PFSK-1 (cell line): ENCODE results near the gene POU3F1.

Source experiments
- FOXP2 ChIP-seq: optimal IDR thresholded peaks from 2 replicates; pipeline ENCODE3; 2011; ENCODE audit warnings: borderline replicate concordance, control low read depth, inconsistent platforms; ENCODE audit not compliant: insufficient read depth; ENCODE audit errors: extremely low read length, extremely low read depth
- POLR2AphosphoS5 ChIP-seq: IDR thresholded peaks from 2 replicates; pipeline ENCODE4 v1.6.1; 2012; ENCODE audit warnings: low read depth, mild to moderate bottlenecking, control low read depth, low read length, moderate library complexity
- REST ChIP-seq, 2 experiments: IDR thresholded peaks; 2 replicates each; pipeline versions ENCODE4 v1.6.1 to v1.8.0; 2011 to 2012; ENCODE audit warnings: low read depth in 2 of 2, low read length in 2 of 2, control low read depth in 1 of 2, inconsistent platforms in 1 of 2, mild to moderate bottlenecking in 1 of 2, moderate library complexity in 1 of 2; ENCODE audit not compliant: insufficient read depth in 1 of 2
- SIN3A ChIP-seq: IDR thresholded peaks from 2 replicates; pipeline ENCODE4 v1.6.1; 2012; ENCODE audit warnings: mild to moderate bottlenecking, low read length, moderate library complexity, borderline replicate concordance; ENCODE audit not compliant: insufficient read depth
- TAF1 ChIP-seq: IDR thresholded peaks from 2 replicates; pipeline ENCODE4 v1.6.1; 2012; ENCODE audit warnings: low read length, control low read depth, borderline replicate concordance; ENCODE audit not compliant: insufficient read depth

POU3F1 gene

GRCh38 chr1:38005195-38006007, 41.2 kb downstream of the POU3F1 start, which contains the start of gene FHL3:
Gene FHL3 (minus strand): TSS chr1:38005514. CDS start chr1:37999412, 6,102 bp downstream.
- TF ChIP-seq SIN3A (no peak), REST (IDR thresholded peaks at IDR 0.05; ENCODE audit: insufficient read depth in 1 of 2, low read depth in 2 of 2, low read length in 2 of 2) (no peak), POLR2AphosphoS5 (peak; percentile 31; the same call in 1 of the 2 replicates), FOXP2 (no peak), TAF1 (0 out of 2 replicates have a peak, but pooled peaks have one; percentile 50)

GRCh38 chr1:38004284-38005108, 42.1 kb downstream of the POU3F1 start:
- TF ChIP-seq FOXP2 (no peak), REST (IDR thresholded peaks at IDR 0.05; ENCODE audit: insufficient read depth in 1 of 2, low read depth in 2 of 2, low read length in 2 of 2) (no peak), TAF1 (no peak), SIN3A (no peak), POLR2AphosphoS5 (no peak)

- no peak for TF ChIP-seq FOXP2
- no peak for TF ChIP-seq TAF1
- no peak for TF ChIP-seq POLR2AphosphoS5
- TF ChIP-seq SIN3A = no peak
- no peak for TF ChIP-seq REST (IDR thresholded peaks at IDR 0.05; ENCODE audit: insufficient read depth in 1 of 2, low read depth in 2 of 2, low read length in 2 of 2)
These were observed 43.0 kb downstream of the POU3F1 start for GRCh38 chr1:38003261-38004250.

- no peak for TF ChIP-seq REST (IDR thresholded peaks at IDR 0.05; ENCODE audit: insufficient read depth in 1 of 2, low read depth in 2 of 2, low read length in 2 of 2)
- no peak for TF ChIP-seq FOXP2
- TF ChIP-seq TAF1 = no peak
- no peak for TF ChIP-seq SIN3A
- TF ChIP-seq POLR2AphosphoS5 = no peak
These were observed 45.8 kb downstream of the POU3F1 start for GRCh38 chr1:38000529-38001455.
